NCI-H1417 (cell line): ENCODE data around the gene PCNX4.

Experiments
- DNase-seq, 3 experiments: peaks; one replicate each; lab custom pipeline; 2025; lab: John Stamatoyannopoulos, UW

PCNX4 gene

DNA sequence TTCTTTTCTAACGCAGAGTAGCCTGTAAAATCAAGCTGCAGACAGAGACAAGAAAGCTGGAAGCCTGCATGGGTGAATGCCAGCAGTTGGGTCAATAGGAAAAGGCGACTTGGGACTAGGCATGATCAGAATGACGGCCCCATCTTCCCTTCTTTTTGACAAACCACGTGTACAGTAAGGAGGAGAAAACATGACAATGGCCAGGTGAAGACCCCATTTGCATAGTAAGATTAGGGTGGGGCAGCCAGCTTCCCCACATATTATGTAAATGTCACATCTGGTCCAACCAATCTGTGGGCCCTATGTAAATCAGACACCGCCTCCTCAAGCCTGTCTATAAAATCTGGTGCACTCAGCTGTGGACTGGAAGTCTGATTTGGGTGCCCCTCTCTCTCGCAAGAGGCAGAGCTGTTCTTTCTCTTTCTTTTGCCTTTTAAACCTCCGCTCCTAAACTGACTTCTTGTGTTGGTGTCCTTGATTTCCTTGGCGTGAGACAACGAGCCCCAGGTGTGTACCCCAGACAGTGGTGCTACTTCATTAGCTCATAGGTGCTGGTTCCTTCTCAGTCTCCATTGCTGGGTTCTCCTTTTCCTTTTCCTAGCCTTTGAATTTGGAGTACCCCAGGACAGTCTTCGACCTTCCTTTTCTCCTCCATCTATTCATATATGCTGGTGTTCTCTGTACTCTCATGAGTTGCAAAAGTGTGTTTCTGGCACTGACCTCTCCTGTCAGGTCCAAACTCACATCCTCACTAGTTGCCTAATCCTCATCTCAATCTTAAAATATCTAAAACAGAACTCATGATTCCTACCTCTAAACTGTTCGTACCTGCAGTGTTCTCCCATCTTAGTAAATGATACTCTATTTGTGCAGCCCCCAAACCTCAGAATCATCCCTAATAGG is 82.9 kb downstream of the PCNX4 start:
- DNase-seq: no peak

DNA sequence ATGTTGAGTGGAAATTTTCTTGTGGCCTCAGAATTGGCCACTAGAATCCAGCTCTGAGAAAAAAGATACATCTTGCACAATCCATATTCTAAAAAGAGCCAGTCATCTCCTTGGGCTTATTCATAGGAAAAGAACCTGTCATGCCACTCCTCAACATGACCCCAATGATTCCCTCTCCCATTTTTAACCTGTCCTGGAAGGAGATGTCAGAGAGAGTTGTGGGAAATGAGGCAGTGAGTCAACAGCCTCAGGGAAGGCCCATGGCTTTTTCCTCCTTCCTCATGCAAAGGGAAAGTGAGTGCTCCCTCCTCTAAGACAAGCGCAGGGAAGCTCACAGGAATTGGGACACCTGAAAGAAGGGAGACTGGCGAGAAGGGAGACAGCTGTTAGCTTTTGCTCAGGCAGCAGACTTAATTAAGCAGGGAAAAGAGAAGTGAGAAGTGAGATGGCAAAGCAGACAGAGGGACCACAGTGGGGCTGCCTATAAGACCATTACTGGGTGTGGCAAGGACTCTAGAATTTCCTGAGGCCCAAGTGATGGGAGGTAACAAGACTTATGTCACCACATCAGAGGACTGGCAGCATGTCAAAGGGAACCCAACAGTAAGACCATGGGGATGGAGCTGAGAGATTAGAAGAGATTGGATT is 83.7 kb downstream of the PCNX4 start:
- DNase-seq: no peak

GRCh38 chr14:60178164-60178563 is 86.4 kb downstream of the PCNX4 start:
- DNase-seq: no peak

DNA sequence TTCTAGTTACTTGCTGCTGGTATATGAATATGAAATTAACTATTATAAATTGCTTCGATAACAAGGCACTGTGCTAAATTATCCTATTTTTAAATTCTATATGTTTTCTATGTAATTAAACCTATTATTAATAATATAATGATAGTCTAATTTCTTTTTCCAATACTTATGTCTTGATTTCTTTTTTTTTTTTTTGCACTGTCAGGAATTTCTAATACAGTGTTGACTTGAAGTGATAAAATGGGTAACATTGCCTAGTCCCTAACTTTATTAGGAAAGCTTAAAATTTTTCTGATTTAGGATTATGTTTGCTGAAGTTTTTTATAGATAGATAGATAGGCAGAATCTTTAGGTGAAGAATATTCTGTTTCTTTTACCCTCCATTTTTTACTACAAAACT is 87.1 kb downstream of the PCNX4 start:
- DNase-seq: no peak

DNA sequence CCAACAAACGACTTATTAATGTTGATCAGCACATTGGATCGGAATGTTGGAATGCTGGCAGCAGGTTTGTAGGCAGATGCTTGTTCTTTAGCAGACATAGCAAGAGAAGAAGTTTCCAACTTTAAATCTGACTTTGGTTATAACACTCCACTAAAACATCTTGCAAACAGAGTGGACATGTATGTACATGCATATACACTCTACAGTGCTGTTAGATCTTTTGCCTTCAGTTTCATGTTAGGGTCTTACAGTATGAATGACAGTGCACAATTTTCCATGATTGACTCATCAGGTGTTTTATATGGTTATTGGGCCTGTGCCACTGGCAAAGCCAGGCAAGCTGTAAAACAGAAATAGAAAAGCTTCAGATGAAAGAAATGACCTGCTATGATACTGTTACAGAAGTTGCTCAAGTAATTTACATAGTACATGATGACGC is 87.7 kb downstream of the PCNX4 start:
- DNase-seq: no peak

DNA sequence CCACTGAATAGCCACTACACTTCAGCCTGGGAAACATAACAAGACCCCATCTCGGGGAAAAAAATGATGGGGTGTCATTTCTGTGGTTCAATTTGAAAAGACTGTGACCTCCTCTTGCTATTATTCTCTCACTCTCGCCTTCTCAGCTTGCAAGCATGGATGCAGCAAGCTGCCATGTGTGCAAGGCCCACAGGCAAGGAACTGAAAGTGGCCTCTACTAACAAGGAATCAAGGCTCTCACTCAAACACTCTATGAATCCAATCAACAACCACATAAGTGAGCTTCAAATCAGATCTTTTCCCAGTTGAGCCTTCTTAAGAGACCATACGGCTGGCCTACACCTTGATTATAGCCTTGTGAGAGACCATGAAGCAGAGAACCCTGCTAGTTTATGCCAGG is 91.4 kb downstream of the PCNX4 start:
- no peak for DNase-seq

DNA sequence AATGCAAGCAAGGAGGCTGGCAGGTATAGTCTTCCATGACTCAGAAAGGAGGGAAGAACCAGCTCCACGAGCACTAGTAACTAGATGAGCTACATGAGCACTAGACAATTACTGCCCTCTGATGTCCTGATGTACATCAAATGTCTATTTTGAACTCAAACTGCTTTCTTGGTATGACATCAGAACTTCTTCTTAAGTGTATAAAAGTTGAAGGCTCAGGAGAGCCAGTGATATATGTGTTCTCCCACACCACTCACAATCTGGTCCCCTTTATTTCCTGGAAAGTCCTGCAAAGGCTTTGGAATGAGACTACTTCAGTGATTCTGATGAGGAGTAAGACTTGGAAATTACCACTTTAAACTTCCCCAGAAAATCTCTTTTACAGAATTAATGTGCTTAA is 92.0 kb downstream of the PCNX4 start:
- DNase-seq: no peak

DNA sequence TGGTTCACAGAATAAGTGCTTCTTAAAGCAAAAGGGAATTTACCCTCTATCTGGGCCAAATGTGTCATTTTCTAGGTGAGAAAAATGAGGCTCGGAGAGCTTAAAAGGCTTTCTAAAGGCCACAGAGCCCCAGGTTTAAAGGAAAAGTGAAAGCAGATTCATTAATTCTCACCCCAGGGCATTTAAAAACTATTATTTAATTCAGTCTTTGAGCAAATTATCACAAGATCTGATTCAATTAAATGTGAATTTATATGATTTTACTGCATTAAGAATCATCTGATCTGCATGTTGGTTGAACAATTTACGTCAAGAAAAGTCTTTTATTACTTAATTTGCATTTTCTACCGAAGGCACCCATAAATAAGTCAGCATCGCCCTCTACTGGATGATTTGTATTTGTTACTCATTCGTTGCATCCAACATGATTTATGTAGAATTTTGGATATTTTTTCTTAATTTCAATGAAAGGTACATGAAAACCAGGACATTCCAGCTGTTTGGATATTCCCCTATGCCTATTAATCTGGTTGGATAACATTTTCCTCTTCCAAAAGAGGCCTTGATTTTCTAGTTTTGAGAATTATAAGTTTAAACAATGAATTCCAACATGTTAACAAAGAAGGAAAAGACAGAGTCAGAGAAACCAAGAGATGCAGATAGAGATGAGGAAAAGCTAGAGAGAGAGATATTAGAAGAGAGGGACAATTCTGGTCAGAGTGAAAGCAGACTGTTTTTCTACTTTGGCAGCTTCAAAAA is 92.6 kb downstream of the PCNX4 start:
- peak in 1 of 3 experiments; percentile 88 for DNase-seq

- DNase-seq: no peak
These were observed 93.3 kb downstream of the PCNX4 start for GRCh38 chr14:60184905-60185555.

DNA sequence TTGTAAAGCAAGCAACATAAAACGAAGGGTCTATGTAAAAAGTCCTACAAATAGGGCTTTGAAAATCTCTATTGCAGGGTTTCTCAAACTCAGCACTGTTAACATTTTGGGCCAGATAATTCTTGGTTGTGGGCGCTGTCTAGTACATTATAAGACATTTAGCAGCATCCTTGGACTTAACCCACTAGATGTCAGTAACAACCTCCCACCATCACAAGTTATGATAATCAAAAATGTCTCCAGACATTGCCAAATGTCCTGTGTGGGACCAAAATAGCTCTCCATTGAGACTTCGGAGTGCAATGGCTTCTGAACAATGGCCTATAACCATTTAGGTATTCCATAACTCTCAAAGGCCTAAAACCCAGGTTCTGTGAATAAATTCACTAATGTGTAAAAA is 96.4 kb downstream of the PCNX4 start:
- peak in 1 of 3 experiments; percentile 17 for DNase-seq

DNA sequence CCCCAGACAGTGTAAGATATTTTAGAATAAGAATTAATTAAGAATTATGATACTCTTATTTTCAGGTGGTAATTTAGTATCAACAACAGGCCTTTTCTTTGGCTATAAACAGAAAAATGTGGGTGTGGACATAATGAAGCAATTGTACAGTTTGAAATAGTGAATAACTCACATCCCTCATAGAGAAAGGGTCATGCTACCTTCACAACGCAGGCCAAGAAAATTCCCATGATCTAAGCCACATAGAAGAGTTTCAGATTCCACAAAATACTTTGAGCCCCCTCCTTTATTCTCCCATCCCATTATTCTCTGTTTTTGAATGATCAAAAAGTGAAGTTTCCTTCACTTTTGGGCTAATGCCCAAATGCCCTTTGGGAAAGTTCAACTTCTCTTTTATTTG is 97.0 kb downstream of the PCNX4 start:
- DNase-seq: no peak

GRCh38 chr14:60189923-60190840 is 98.5 kb downstream of the PCNX4 start:
- peak in 1 of 3 experiments; percentile 28 for DNase-seq

DNA sequence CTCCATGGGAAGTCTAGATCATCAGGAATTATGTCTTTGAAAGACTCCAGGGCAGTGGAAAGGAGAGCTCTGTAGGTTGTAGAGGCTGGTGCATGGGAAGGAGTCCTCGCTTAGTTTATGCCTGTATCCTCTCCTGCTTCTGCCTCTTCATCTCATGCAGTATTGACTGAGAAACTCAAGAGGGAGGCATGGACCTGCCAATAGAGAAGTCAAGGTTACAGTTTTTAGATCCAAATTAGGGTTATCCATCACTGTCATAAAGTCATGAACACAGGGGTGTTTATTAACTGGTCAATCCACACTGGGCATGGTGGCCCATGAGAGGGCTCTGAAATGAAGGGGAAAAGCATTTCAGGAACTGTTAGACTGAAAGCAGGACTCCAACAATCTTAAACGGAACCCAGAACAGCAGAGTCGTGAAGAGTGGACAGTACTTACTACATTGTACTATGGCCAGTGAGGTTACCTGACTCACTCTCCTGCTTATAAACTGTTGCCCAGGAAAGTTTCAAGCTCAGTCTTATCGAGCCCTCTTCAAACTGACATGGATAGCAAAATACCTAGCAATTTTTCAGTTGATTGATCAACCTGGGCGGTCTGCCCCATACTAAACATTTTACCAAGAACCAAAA is 103.6 kb downstream of the PCNX4 start:
- no peak for DNase-seq

DNA sequence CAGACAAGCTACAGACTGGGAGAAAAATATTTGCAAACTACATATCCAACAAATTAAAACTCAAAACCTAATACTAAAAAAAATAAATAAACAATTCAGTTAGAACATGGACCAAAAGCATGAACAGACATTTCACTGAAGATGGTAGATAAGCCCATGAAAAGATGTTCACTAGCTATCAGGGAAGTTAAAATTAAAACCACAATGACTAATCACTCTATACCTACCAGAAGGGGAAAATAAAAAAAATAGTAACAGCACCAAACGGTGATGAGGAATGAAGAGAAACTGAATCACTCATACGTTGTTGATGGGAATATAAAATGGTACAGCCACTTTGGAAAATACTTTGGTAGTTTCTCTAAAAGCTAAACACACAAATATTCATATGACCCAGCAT is 104.6 kb downstream of the PCNX4 start:
- no peak for DNase-seq

- DNase-seq: no peak
These were observed 106.0 kb downstream of the PCNX4 start for GRCh38 chr14:60197629-60198303.

- no peak for DNase-seq
These were observed 107.6 kb downstream of the PCNX4 start for GRCh38 chr14:60199321-60199720.

GRCh38 chr14:60204104-60204842 is 112.5 kb downstream of the PCNX4 start:
- DNase-seq: peak in 1 of 3 experiments; percentile 18

DNA sequence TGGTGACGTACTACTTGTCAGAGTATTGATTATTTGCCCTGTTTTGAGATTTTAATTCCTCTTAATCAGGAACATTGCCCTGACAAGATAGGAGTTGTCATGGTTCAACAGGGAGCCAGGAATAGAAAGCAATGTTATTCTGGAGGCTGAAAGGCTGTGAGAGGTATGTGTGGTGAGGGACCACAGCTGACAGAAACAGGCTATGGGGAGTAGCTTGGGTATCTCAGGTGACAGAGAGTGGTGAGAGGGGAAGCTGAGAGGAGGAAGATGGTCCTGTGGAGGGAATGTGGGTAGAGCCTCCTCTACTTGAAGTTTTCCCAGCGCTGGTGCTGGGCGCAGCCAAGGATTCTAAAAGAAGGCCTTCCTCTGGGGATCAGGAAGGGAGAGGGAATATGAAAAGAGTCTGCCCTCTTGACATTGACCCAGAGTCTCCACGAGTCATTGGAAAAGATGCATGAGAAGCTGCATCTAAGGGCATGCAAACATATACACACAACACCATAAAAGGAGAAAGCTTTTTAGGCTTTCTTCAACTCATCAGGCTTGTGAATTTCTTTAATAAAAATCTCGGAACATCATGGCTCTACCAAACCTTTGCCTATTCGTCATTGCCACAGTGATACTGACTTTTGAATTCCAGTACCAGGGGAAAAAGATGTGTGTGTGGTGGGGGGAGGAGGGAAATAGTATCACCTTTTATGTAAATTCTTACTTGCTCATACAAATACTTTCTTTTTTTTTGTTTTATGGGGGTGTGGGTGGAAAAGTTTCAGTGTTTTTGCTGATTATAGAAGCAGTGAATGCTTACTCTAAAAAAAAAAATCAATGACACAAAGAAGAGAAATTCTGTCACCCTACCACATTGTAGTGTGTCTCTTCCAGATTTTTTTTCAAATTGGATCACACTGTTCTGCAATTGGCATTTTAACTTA is 113.4 kb downstream of the PCNX4 start:
- DNase-seq: no peak
